Measurements from ENCODE around the gene PCF11.
"Not testable (repeated sequence)": the region's sequence is repeated elsewhere in the genome, so short reads cannot be mapped to it uniquely, and the experiment has no call there.

The PCF11 gene

GRCh38 chr11:83124636-83125424 lies 32.1 kb upstream of the PCF11 start:
- no peak overlapping the region for H3K4me3 ChIP-seq (ENCODE audit: low read depth, low read length)
- no peak for DNase-seq (ENCODE audit: low read depth)
- TF ChIP-seq MYC (IDR thresholded peaks at IDR 0.05; ENCODE audit: low read depth, low read length) (no peak), POLR2A (IDR thresholded peaks at IDR 0.05; ENCODE audit: extremely low read depth, insufficient read length) (no peak)
- TF ChIP-seq, protein P1, sequence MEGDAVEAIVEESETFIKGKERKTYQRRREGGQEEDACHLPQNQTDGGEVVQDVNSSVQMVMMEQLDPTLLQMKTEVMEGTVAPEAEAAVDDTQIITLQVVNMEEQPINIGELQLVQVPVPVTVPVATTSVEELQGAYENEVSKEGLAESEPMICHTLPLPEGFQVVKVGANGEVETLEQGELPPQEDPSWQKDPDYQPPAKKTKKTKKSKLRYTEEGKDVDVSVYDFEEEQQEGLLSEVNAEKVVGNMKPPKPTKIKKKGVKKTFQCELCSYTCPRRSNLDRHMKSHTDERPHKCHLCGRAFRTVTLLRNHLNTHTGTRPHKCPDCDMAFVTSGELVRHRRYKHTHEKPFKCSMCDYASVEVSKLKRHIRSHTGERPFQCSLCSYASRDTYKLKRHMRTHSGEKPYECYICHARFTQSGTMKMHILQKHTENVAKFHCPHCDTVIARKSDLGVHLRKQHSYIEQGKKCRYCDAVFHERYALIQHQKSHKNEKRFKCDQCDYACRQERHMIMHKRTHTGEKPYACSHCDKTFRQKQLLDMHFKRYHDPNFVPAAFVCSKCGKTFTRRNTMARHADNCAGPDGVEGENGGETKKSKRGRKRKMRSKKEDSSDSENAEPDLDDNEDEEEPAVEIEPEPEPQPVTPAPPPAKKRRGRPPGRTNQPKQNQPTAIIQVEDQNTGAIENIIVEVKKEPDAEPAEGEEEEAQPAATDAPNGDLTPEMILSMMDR (IDR thresholded peaks at IDR 0.05; ENCODE audit: low read depth, low read length) = no peak
- TF ChIP-seq, protein P2, sequence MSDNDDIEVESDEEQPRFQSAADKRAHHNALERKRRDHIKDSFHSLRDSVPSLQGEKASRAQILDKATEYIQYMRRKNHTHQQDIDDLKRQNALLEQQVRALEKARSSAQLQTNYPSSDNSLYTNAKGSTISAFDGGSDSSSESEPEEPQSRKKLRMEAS (IDR thresholded peaks at IDR 0.05; ENCODE audit: low read depth, low read length) = no peak

DNA sequence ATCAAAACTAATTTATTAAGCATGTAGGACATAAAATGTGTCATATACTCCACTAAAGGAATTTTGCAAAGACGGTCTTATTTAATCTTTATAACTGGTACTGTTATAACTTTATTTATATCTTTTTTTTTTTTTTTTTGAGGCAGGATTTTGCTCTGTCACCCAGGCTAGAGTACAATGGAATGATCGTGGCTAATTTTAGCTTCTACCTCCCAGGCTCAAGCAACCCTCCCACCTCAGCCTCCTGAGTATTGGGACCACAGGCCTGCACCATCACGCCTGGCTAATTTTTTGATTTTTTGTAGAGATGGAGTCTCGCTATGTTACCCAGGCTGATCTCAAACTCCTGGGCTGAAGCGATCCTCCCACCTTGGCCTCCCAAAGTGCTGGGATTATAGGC lies 31.4 kb upstream of the PCF11 start:
- DNase-seq (ENCODE audit: low read depth) = no peak
- TF ChIP-seq, protein P2 (IDR thresholded peaks at IDR 0.05; ENCODE audit: low read depth, low read length) = no peak
- TF ChIP-seq, protein P1 (IDR thresholded peaks at IDR 0.05; ENCODE audit: low read depth, low read length) = no peak
- TF ChIP-seq MYC (IDR thresholded peaks at IDR 0.05; ENCODE audit: low read depth, low read length) = no peak
- no peak for TF ChIP-seq POLR2A (IDR thresholded peaks at IDR 0.05; ENCODE audit: extremely low read depth, insufficient read length)
- no peak overlapping the region for H3K4me3 ChIP-seq (ENCODE audit: low read depth, low read length)

GRCh38 chr11:83127310-83127637 lies 29.7 kb upstream of the PCF11 start:
- no peak for TF ChIP-seq POLR2A (IDR thresholded peaks at IDR 0.05; ENCODE audit: extremely low read depth, insufficient read length)
- TF ChIP-seq, protein P2 (IDR thresholded peaks at IDR 0.05; ENCODE audit: low read depth, low read length) = no peak
- no peak for TF ChIP-seq MYC (IDR thresholded peaks at IDR 0.05; ENCODE audit: low read depth, low read length)
- TF ChIP-seq, protein P1 (IDR thresholded peaks at IDR 0.05; ENCODE audit: low read depth, low read length) = no peak
- no peak for DNase-seq (ENCODE audit: low read depth)
- H3K4me3 ChIP-seq (ENCODE audit: low read depth, low read length) = no peak overlapping the region

GRCh38 chr11:83132191-83132590 lies 24.7 kb upstream of the PCF11 start:
- TF ChIP-seq, protein P1 (IDR thresholded peaks at IDR 0.05; ENCODE audit: low read depth, low read length) = no peak
- TF ChIP-seq POLR2A (IDR thresholded peaks at IDR 0.05; ENCODE audit: extremely low read depth, insufficient read length) = no peak
- TF ChIP-seq, protein P2 (IDR thresholded peaks at IDR 0.05; ENCODE audit: low read depth, low read length) = no peak
- no peak for TF ChIP-seq MYC (IDR thresholded peaks at IDR 0.05; ENCODE audit: low read depth, low read length)
- DNase-seq (ENCODE audit: low read depth) = no peak
- H3K4me3 ChIP-seq (ENCODE audit: low read depth, low read length) = no peak overlapping the region

DNA sequence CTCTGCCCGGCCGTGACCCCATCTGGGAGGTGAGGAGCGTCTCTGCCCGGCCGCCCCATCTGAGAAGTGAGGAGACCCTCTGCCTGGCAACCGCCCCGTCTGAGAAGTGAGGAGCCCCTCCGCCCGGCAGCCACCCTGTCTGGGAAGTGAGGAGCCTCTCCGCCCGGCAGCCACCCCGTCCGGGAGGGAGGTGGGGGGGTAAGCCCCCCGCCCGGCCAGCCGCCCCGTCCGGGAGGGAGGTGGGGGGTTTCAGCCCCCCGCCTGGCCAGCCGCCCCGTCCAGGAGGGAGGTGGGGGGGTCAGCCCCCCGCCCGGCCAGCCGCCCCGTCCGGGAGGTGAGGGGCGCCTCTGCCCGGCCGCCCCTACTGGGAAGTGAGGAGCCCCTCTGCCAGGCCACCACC lies 23.7 kb upstream of the PCF11 start:
- H3K4me3 ChIP-seq (ENCODE audit: low read depth, low read length); DNase-seq (ENCODE audit: low read depth): not testable (repeated sequence)

- no peak for DNase-seq (ENCODE audit: low read depth)
- TF ChIP-seq, protein P1 (IDR thresholded peaks at IDR 0.05; ENCODE audit: low read depth, low read length) = no peak
- no peak for TF ChIP-seq POLR2A (IDR thresholded peaks at IDR 0.05; ENCODE audit: extremely low read depth, insufficient read length)
- TF ChIP-seq MYC (IDR thresholded peaks at IDR 0.05; ENCODE audit: low read depth, low read length) = no peak
- TF ChIP-seq, protein P2 (IDR thresholded peaks at IDR 0.05; ENCODE audit: low read depth, low read length) = no peak
- H3K4me3 ChIP-seq (ENCODE audit: low read depth, low read length) = no peak overlapping the region
Observed at GRCh38 chr11:83139310-83139709, 17.6 kb upstream of the PCF11 start.
